ENCODE data around the gene PRICKLE2. TPM values are rescaled to one million over a fixed set of nuclear protein-coding genes. Genes with fewer than 3 reads are reported as not detected.

Gene PRICKLE2
- total and polyA plus RNA-seq, 7 donors: 0.34 to 4.9 (median 2.2) TPM

- intact Hi-C loops (cut with DNase I): no loop called here
These were observed 127.3 kb downstream of the PRICKLE2 start for GRCh38 chr3:64097920-64098319.

GRCh38 chr3:64095802-64096201 lies 129.5 kb downstream of the PRICKLE2 start:
- WGBS, 3 donors: 88 to 93% (median 88%) methylated on average over 3 of the region's 3 CpGs

More at GRCh38 chr3:64097920-64098319, 127.3 kb downstream of the PRICKLE2 start:
- no peak overlapping the region for H3K4me3 ChIP-seq
- no peaks in the 10 kb centered on the region for H3K36me3 ChIP-seq (ENCODE audit: insufficient read depth in 1 of 2, low read depth in 1 of 2)
- no peak overlapping the region for H3K27ac ChIP-seq
- no peak for TF ChIP-seq CTCF (IDR thresholded peaks at IDR 0.05)
- H3K4me1 ChIP-seq: no peaks in the 10 kb centered on the region
- H3K9me3 ChIP-seq: no peaks in the 10 kb centered on the region
- ATAC-seq (no peak), DNase-seq (no peak)
- 54 to 61% (median 59%) methylated on average over 5 of the region's 5 CpGs for WGBS, 3 donors
- H3K27me3 ChIP-seq (ENCODE audit: insufficient read depth in 3 of 3, low read length in 2 of 3): no peaks in the 10 kb centered on the region

GRCh38 chr3:64094713-64095079 lies 130.6 kb downstream of the PRICKLE2 start:
- no peaks in the 10 kb centered on the region for H3K4me1 ChIP-seq
- no peak overlapping the region for H3K27ac ChIP-seq
- no peaks in the 10 kb centered on the region for H3K27me3 ChIP-seq (ENCODE audit: insufficient read depth in 3 of 3, low read length in 2 of 3)
- no peak for TF ChIP-seq CTCF (IDR thresholded peaks at IDR 0.05)
- no peaks in the 10 kb centered on the region for H3K9me3 ChIP-seq
- ATAC-seq (no peak), DNase-seq (no peak)
- WGBS, 3 donors: 92 to 94% (median 93%) methylated on average over 2 of the region's 2 CpGs
- H3K36me3 ChIP-seq (ENCODE audit: insufficient read depth in 1 of 2, low read depth in 1 of 2): no peaks in the 10 kb centered on the region
- intact Hi-C loops (cut with DNase I): no loop called here
- H3K4me3 ChIP-seq: no peak overlapping the region

More at GRCh38 chr3:64095802-64096201, 129.5 kb downstream of the PRICKLE2 start:
- Histone ChIP-seq H3K27me3 (ENCODE audit: insufficient read depth in 3 of 3, low read length in 2 of 3) (no peaks in the 10 kb centered on the region), H3K9me3 (no peaks in the 10 kb centered on the region), H3K4me3 (no peak overlapping the region), H3K4me1 (no peaks in the 10 kb centered on the region), H3K27ac (no peak overlapping the region), H3K36me3 (ENCODE audit: insufficient read depth in 1 of 2, low read depth in 1 of 2) (no peaks in the 10 kb centered on the region)
- intact Hi-C loops (cut with DNase I): no loop called here
- no peak for ATAC-seq
- TF ChIP-seq CTCF (IDR thresholded peaks at IDR 0.05): no peak
- no peak for DNase-seq

- no peak for TF ChIP-seq CTCF (IDR thresholded peaks at IDR 0.05)
- intact Hi-C loops (cut with DNase I): no loop called here
- Histone ChIP-seq H3K9me3 (no peaks in the 10 kb centered on the region), H3K36me3 (ENCODE audit: insufficient read depth in 1 of 2, low read depth in 1 of 2) (no peaks in the 10 kb centered on the region), H3K27ac (no peak overlapping the region), H3K4me1 (no peaks in the 10 kb centered on the region), H3K4me3 (no peak overlapping the region), H3K27me3 (ENCODE audit: insufficient read depth in 3 of 3, low read length in 2 of 3) (no peaks in the 10 kb centered on the region)
- ATAC-seq (no peak), DNase-seq (no peak)
- 86 to 90% (median 89%) methylated on average over 3 of the region's 3 CpGs for WGBS, 3 donors
These were observed 131.2 kb downstream of the PRICKLE2 start for GRCh38 chr3:64093825-64094712.
